Bronchial epithelial cell (primary cell): Measurements from ENCODE around the gene NUTF2. TPM values are rescaled to one million over a fixed set of nuclear protein-coding genes. Genes with fewer than 3 reads are reported as not detected.
A peak's percentile ranks its signal among the peaks of the same experiment; 100 is the strongest.

Experiments
- DNase-seq: peaks from one replicate; pipeline ENCODE4 v3.0.0-alpha.2; 2010; ENCODE audit warnings: low read depth
- FAIRE-seq: peaks from 2 replicates; lab custom pipeline; 2011; peaks lifted over from hg19 to GRCh38; lab: Jason Lieb, UNC
- H3K27me3 ChIP-seq: 2 replicates; pipeline ENCODE4 v1.5.1; 2011; ENCODE audit warnings: low read length; ENCODE audit not compliant: control insufficient read depth, insufficient read depth
- H3K36me3 ChIP-seq: 2 replicates; pipeline ENCODE4 v1.5.1; 2011; ENCODE audit warnings: low read length; ENCODE audit not compliant: control insufficient read depth, insufficient read depth
- H3K4me3 ChIP-seq: 2 replicates; pipeline ENCODE4 v1.5.1; 2011; ENCODE audit warnings: mild to moderate bottlenecking, low read depth, low read length, control low read depth
- CTCF ChIP-seq: IDR thresholded peaks from 2 replicates; pipeline ENCODE4 v1.5.1; 2011; ENCODE audit warnings: mild to moderate bottlenecking, moderate library complexity, low read length, control low read depth, inconsistent platforms; ENCODE audit not compliant: insufficient read depth, severe bottlenecking
- total RNA-seq: library from RNA; depleted of rRNA; stranded (reverse); fragments of >200 nt; gene quantifications from 2 replicates; pipeline ENCODE4 v1.2.1, GENCODE V29; 2014

Gene NUTF2
- total RNA-seq, 1 donor from 2014 or later, result 42.6 TPM

DNA sequence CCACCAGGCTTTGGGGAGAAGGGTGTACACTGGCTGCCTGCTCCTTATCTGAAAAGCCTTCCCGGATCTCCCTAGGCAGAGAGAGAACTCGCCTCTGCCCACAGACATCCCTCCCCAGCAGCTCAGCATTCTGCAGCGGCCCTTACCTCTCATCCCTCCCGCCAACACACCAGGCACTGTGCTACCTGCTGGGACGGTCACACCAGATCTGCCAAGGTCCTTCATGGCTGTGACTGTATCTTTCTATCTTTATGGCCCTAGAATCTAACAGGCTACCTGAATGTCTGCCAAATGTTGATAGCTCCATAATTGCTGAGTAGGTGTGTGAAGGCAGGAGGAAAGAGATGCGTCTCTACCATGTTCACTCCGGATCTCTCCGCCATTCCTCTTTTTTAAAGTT is 32.2 kb upstream of the NUTF2 start:
- no peak for FAIRE-seq
- DNase-seq, result no peak
- H3K4me3 ChIP-seq, result no peak overlapping the region
- no peaks in the 10 kb centered on the region for H3K36me3 ChIP-seq
- no peak for TF ChIP-seq CTCF
- H3K27me3 ChIP-seq, result no peaks in the 10 kb centered on the region

DNA sequence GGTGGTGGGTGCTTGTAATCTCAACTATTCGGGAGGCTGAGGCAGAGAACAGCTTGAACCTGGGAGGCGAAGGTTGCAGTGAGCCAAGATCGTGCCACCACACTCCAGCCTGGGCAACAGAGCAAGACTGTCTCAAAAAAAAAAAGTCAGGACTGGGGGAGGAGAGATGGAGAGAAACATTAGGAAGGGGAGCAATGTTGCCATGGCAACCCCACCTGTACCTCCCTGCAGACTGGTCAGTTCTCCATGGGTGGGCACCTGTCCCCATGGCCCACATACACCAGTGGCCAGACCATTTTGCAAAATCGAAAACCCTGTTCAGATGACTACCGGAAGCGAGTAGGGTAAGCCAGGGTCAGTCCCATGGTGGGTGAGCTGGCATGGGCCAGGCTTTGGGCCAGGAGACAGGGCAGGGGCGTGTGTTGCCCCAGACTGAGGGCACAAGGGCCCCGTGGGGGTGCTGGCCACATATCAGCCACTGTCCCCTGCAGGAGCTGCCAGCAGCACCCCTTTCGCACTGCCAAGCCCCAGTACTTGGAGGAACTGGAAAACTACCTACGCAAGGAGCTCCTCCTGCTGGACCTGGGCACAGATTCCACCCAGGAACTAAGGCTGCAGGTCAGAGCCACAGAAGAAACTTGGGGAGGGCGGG is 26.0 kb upstream of the NUTF2 start:
- Histone ChIP-seq H3K36me3 (no peaks in the 10 kb centered on the region), H3K27me3 (no peaks in the 10 kb centered on the region), H3K4me3 (no peak overlapping the region)
- no peak for FAIRE-seq
- DNase-seq, result no peak
- TF ChIP-seq CTCF, result no peak

- DNase-seq, result peak; percentile 7
- Histone ChIP-seq H3K27me3 (no peaks in the 10 kb centered on the region), H3K36me3 (peaks cover 3% of the 10 kb centered on the region), H3K4me3 (no peak overlapping the region)
- FAIRE-seq, result no peak
- TF ChIP-seq CTCF, result no peak
These were observed 24.2 kb upstream of the NUTF2 start for GRCh38 chr16:67822511-67822910.

GRCh38 chr16:67825119-67825518 is 21.6 kb upstream of the NUTF2 start:
- H3K36me3 ChIP-seq, result peaks cover 11% of the 10 kb centered on the region
- no peak for TF ChIP-seq CTCF
- no peak overlapping the region for H3K4me3 ChIP-seq
- H3K27me3 ChIP-seq, result no peaks in the 10 kb centered on the region
- FAIRE-seq (no peak), DNase-seq (no peak)

DNA sequence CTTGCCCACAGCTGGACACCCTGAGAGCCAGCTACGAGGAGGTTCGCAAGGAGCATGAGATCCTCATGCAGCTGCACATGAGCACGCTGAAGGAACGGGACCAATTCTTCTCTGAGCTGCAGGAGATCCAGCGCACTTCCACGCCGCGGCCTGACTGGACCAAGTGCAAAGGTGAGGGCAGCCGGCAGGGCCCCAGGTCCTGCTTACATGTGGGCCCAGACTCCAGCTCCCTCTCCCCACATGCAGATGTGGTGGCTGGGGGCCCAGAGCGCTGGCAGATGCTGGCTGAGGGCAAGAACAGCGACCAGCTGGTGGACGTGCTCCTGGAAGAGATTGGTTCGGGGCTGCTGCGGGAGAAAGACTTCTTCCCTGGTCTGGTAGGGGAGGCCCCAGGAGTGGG is 20.8 kb upstream of the NUTF2 start:
- TF ChIP-seq CTCF, result no peak
- FAIRE-seq, result no peak
- H3K36me3 ChIP-seq, result peaks cover 18% of the 10 kb centered on the region
- no peak for DNase-seq
- H3K4me3 ChIP-seq, result no peak overlapping the region
- no peaks in the 10 kb centered on the region for H3K27me3 ChIP-seq

GRCh38 chr16:67828651-67829050 is 18.1 kb upstream of the NUTF2 start:
- Histone ChIP-seq H3K4me3 (no peak overlapping the region), H3K27me3 (no peaks in the 10 kb centered on the region), H3K36me3 (peaks cover 23% of the 10 kb centered on the region)
- FAIRE-seq (no peak), DNase-seq (no peak)
- no peak for TF ChIP-seq CTCF
